Activated CD8-positive, alpha-beta T cell treated with anti-CD3 and anti-CD28 coated beads for 36 hours (primary cell): ENCODE results near the gene AUTS2. TPM values are rescaled to one million over a fixed set of nuclear protein-coding genes. Genes with fewer than 3 reads are reported as not detected.

Source experiments
- ATAC-seq: fragments of 200-7000 bp; cut with Tn5 transposase; one replicate; pipeline ENCODE4 v1.10.0; 2021; ENCODE audit warnings: mild to moderate bottlenecking, moderate library complexity
- CTCF ChIA-PET: fragments of 350-600 bp; sonication (Branson Sonifier 250); formaldehyde crosslinking; loops from one replicate; lab custom pipeline; 2021; ENCODE audit warnings: antibody characterized with exemption; lab: Charles Lee
- POLR2A ChIA-PET: fragments of 350-600 bp; sonication (Branson Sonifier 250); formaldehyde crosslinking; loops from one replicate; lab custom pipeline; 2021; ENCODE audit warnings: antibody characterized with exemption; lab: Charles Lee
- DNase-seq: peaks from one replicate; pipeline ENCODE4 v3.0.0-alpha.2; 2020
- H3K27ac Mint-ChIP-seq: one replicate; pipeline ENCODE4 v1.8.0; 2021; ENCODE audit warnings: mild to moderate bottlenecking, mixed read lengths
- H3K27me3 Mint-ChIP-seq: one replicate; pipeline ENCODE4 v1.8.0; 2021; ENCODE audit warnings: mixed read lengths
- H3K36me3 Mint-ChIP-seq: one replicate; pipeline ENCODE4 v1.8.0; 2021; ENCODE audit warnings: low read depth, mixed read lengths
- H3K4me1 Mint-ChIP-seq: one replicate; pipeline ENCODE4 v1.8.0; 2021; ENCODE audit warnings: low read depth, mixed read lengths
- H3K4me3 Mint-ChIP-seq: one replicate; pipeline ENCODE4 v1.8.0; 2021; ENCODE audit warnings: mild to moderate bottlenecking, moderate library complexity, mixed read lengths
- H3K9me3 Mint-ChIP-seq: one replicate; pipeline ENCODE4 v1.8.0; 2021; ENCODE audit warnings: mixed read lengths
- intact Hi-C: fragments of 100-400 bp; cut with micrococcal nuclease; formaldehyde crosslinking; loops from one replicate; pipeline ENCODE4 v1.10.0; 2022
- total RNA-seq, 2 experiments: library from RNA; stranded (reverse); gene quantifications; one replicate each; pipeline ENCODE4 v1.2.3, GENCODE V29; 2021
- TF ChIP-seq, protein P1 (sequence below): fragments of 200-600 bp; IDR thresholded peaks from one replicate; pipeline ENCODE4 v1.8.0; 2022; ENCODE audit warnings: antibody characterized with exemption, mild to moderate bottlenecking

Gene AUTS2
- total RNA-seq, 2 experiments from 2014 or later, result 3.1 to 3.3 TPM

- TF ChIP-seq, protein P1, sequence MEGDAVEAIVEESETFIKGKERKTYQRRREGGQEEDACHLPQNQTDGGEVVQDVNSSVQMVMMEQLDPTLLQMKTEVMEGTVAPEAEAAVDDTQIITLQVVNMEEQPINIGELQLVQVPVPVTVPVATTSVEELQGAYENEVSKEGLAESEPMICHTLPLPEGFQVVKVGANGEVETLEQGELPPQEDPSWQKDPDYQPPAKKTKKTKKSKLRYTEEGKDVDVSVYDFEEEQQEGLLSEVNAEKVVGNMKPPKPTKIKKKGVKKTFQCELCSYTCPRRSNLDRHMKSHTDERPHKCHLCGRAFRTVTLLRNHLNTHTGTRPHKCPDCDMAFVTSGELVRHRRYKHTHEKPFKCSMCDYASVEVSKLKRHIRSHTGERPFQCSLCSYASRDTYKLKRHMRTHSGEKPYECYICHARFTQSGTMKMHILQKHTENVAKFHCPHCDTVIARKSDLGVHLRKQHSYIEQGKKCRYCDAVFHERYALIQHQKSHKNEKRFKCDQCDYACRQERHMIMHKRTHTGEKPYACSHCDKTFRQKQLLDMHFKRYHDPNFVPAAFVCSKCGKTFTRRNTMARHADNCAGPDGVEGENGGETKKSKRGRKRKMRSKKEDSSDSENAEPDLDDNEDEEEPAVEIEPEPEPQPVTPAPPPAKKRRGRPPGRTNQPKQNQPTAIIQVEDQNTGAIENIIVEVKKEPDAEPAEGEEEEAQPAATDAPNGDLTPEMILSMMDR, result no peak
- H3K9me3 Mint-ChIP-seq, result no peaks in the 10 kb centered on the region
- no peaks in the 10 kb centered on the region for H3K36me3 Mint-ChIP-seq
- no peak for ATAC-seq
- ChIA-PET POLR2A (no interaction called here), CTCF (no interaction called here)
- H3K27me3 Mint-ChIP-seq, result no peaks in the 10 kb centered on the region
- H3K4me3 Mint-ChIP-seq, result no peak overlapping the region
- intact Hi-C loops, result no loop called here
- no peaks in the 10 kb centered on the region for H3K4me1 Mint-ChIP-seq
- no peak for DNase-seq
- H3K27ac Mint-ChIP-seq, result no peak overlapping the region
Observed at GRCh38 chr7:70053989-70054388, 455.7 kb downstream of the AUTS2 start.

DNA sequence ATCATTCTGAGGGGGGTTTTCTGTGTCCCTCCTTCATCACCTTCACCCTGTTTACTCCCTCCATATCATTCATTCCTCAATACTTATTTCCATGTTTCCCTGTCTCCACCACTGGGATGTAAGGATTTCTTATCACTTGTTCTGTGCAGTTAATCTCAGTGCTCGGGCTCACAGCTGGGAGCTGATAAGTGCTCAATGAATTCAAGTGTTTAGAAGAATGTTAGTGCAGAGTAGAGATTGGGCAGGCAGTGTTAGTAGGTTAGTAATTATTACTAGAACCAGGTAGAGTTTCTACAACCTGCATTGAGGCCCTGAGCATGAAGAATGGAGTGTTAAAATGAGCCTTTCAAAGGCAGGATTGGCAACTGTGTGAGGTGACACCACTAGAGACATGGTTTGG lies 458.1 kb downstream of the AUTS2 start:
- ChIA-PET POLR2A (no interaction called here), CTCF (no interaction called here)
- H3K4me1 Mint-ChIP-seq, result no peaks in the 10 kb centered on the region
- H3K4me3 Mint-ChIP-seq, result no peak overlapping the region
- no peak for ATAC-seq
- TF ChIP-seq, protein P1, result no peak
- no peak overlapping the region for H3K27ac Mint-ChIP-seq
- H3K36me3 Mint-ChIP-seq, result no peaks in the 10 kb centered on the region
- no peaks in the 10 kb centered on the region for H3K27me3 Mint-ChIP-seq
- DNase-seq, result no peak
- no peaks in the 10 kb centered on the region for H3K9me3 Mint-ChIP-seq
- intact Hi-C loops, result no loop called here

DNA sequence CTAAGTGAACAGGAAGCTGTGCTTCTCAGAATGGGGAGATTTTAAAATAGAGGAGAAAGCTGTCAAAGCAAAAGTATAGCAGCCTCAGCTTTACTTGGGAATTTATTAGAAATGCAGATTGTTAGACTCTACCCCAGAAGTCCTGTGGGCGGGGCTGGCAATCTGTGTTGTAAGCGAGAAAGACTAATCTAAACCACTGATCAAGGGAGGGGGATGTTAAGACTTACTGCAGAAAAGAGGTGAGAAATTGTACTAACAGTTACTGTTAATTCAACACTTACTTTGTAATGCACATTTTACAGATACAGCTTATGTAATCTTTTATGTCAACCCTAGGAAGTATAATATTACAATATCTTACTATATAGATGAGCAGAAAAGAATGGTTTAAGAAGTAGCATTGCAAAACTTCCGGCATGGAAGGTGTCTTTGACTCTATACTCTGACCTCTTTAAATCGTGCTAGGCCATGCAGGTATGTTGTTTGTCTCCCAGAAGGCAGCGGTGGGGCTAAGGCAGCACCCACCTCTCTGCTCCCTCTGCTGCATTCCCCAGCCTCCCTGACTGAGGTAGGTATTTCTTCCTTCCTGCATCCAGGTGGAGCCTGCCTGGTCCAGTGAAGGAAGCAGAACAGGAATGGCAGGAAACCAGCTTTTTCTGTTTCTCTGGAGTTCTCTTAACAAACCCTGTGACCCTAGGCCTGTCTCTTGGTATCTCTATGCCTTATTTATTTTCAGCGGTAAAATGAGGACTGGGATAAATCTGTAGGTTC lies 462.2 kb downstream of the AUTS2 start:
- Mint-ChIP-seq H3K36me3 (no peaks in the 10 kb centered on the region), H3K4me3 (no peak overlapping the region), H3K4me1 (no peaks in the 10 kb centered on the region), H3K9me3 (no peaks in the 10 kb centered on the region), H3K27ac (no peak overlapping the region), H3K27me3 (no peaks in the 10 kb centered on the region)
- TF ChIP-seq, protein P1, result no peak
- intact Hi-C loops, result no loop called here
- ChIA-PET POLR2A (interaction anchor here (0.6 kb wide), 1 partner anchor 343 kb away, joined by 3 read pairs; no protein-coding TSS in a partner anchor), CTCF (no interaction called here)
- no peak for DNase-seq
- ATAC-seq, result no peak

GRCh38 chr7:70063371-70063770 lies 465.1 kb downstream of the AUTS2 start:
- DNase-seq (no peak), ATAC-seq (no peak)
- Mint-ChIP-seq H3K27me3 (no peaks in the 10 kb centered on the region), H3K4me3 (no peak overlapping the region), H3K27ac (no peak overlapping the region), H3K4me1 (no peaks in the 10 kb centered on the region), H3K36me3 (no peaks in the 10 kb centered on the region), H3K9me3 (no peaks in the 10 kb centered on the region)
- intact Hi-C loops, result no loop called here
- ChIA-PET POLR2A (no interaction called here), CTCF (no interaction called here)
- TF ChIP-seq, protein P1, result no peak

DNA sequence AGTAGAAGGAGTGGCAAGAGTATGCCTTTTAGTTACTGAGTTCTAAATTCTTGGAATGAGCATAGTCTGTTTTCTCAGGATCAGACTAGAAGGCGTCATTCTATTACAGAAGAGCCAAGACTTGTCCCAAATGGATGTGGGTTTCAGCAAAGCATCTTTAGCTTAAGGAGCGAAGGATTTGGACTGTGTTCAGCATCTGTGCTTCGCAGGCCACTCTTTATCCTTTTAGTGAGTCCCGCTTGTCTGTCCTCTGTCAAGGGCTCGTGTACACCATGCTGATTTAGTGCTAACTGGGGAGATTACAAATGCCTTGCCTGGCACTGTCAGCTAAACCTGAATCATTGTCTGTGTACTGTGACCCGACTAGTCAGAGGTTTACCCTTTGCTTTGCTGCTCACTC lies 465.7 kb downstream of the AUTS2 start:
- Mint-ChIP-seq H3K27ac (no peak overlapping the region), H3K9me3 (no peaks in the 10 kb centered on the region), H3K36me3 (no peaks in the 10 kb centered on the region), H3K4me3 (no peak overlapping the region), H3K4me1 (no peaks in the 10 kb centered on the region), H3K27me3 (no peaks in the 10 kb centered on the region)
- DNase-seq (no peak), ATAC-seq (no peak)
- CTCF ChIA-PET, result interaction anchor here (0.8 kb wide), 1 partner anchor 19 kb away, joined by 3 read pairs; no protein-coding TSS in a partner anchor
- TF ChIP-seq, protein P1, result no peak
- POLR2A ChIA-PET, result no interaction called here
- intact Hi-C loops, result no loop called here
